Measurements from ENCODE around the gene ANKS1A.
"Not testable (repeated sequence)": the region's sequence is repeated elsewhere in the genome, so short reads cannot be mapped to it uniquely, and the experiment has no call there.

The ANKS1A gene

GRCh38 chr6:35128496-35128895, 239.4 kb downstream of the ANKS1A start:
- no peak overlapping the region for H3K27ac ChIP-seq
- H3K27me3 ChIP-seq (ENCODE audit: insufficient read depth, low read depth): no peaks in the 10 kb centered on the region
- no peak overlapping the region for H3K4me3 ChIP-seq (IDR thresholded peaks at IDR 0.05; ENCODE audit: insufficient read depth, low read depth, low read length)
- H3K9ac ChIP-seq: no peak overlapping the region
- H3K36me3 ChIP-seq (ENCODE audit: insufficient read depth): no peaks in the 10 kb centered on the region
- H3K79me2 ChIP-seq (ENCODE audit: insufficient read depth, low read depth): no peaks in the 10 kb centered on the region
- no peak overlapping the region for H3K4me2 ChIP-seq
- no peaks in the 10 kb centered on the region for H3K4me1 ChIP-seq (ENCODE audit: low read depth, poor library complexity, severe bottlenecking)
- no peak for TF ChIP-seq CTCF (conservative IDR thresholded peaks at IDR 0.05; ENCODE audit: low read depth, low read length)
- H2AFZ ChIP-seq (ENCODE audit: low read depth): no peak overlapping the region
- no peaks in the 10 kb centered on the region for H4K20me1 ChIP-seq (ENCODE audit: insufficient read depth)

GRCh38 chr6:35136185-35136584, 247.1 kb downstream of the ANKS1A start:
- H4K20me1 ChIP-seq (ENCODE audit: insufficient read depth): no peaks in the 10 kb centered on the region
- no peak overlapping the region for H3K27ac ChIP-seq
- no peak for TF ChIP-seq CTCF (conservative IDR thresholded peaks at IDR 0.05; ENCODE audit: low read depth, low read length)
- H3K27me3 ChIP-seq (ENCODE audit: insufficient read depth, low read depth): no peaks in the 10 kb centered on the region
- no peak overlapping the region for H3K4me3 ChIP-seq (IDR thresholded peaks at IDR 0.05; ENCODE audit: insufficient read depth, low read depth, low read length)
- no peaks in the 10 kb centered on the region for H3K4me1 ChIP-seq (ENCODE audit: low read depth, poor library complexity, severe bottlenecking)
- H3K4me2 ChIP-seq: no peak overlapping the region
- H3K36me3 ChIP-seq (ENCODE audit: insufficient read depth): no peaks in the 10 kb centered on the region
- no peaks in the 10 kb centered on the region for H3K79me2 ChIP-seq (ENCODE audit: insufficient read depth, low read depth)
- no peak overlapping the region for H3K9ac ChIP-seq
- H2AFZ ChIP-seq (ENCODE audit: low read depth): no peak overlapping the region

GRCh38 chr6:35138191-35138590, 249.1 kb downstream of the ANKS1A start:
- not testable (repeated sequence) for H3K27ac ChIP-seq; H3K9ac ChIP-seq; H4K20me1 ChIP-seq (ENCODE audit: insufficient read depth); H3K36me3 ChIP-seq (ENCODE audit: insufficient read depth); H3K4me2 ChIP-seq; H3K27me3 ChIP-seq (ENCODE audit: insufficient read depth, low read depth); H3K79me2 ChIP-seq (ENCODE audit: insufficient read depth, low read depth); H2AFZ ChIP-seq (ENCODE audit: low read depth); H3K4me1 ChIP-seq (ENCODE audit: low read depth, poor library complexity, severe bottlenecking); H3K4me3 ChIP-seq (IDR thresholded peaks at IDR 0.05; ENCODE audit: insufficient read depth, low read depth, low read length)

GRCh38 chr6:35139470-35139869, 250.4 kb downstream of the ANKS1A start:
- Histone ChIP-seq H3K4me3 (IDR thresholded peaks at IDR 0.05; ENCODE audit: insufficient read depth, low read depth, low read length) (no peak overlapping the region), H4K20me1 (ENCODE audit: insufficient read depth) (no peaks in the 10 kb centered on the region), H3K4me2 (no peak overlapping the region), H2AFZ (ENCODE audit: low read depth) (no peak overlapping the region), H3K27me3 (ENCODE audit: insufficient read depth, low read depth) (no peaks in the 10 kb centered on the region), H3K4me1 (ENCODE audit: low read depth, poor library complexity, severe bottlenecking) (no peaks in the 10 kb centered on the region), H3K27ac (no peak overlapping the region), H3K36me3 (ENCODE audit: insufficient read depth) (no peaks in the 10 kb centered on the region), H3K9ac (no peak overlapping the region), H3K79me2 (ENCODE audit: insufficient read depth, low read depth) (no peaks in the 10 kb centered on the region)
- TF ChIP-seq CTCF (conservative IDR thresholded peaks at IDR 0.05; ENCODE audit: low read depth, low read length): no peak

GRCh38 chr6:35139924-35140638, 251.0 kb downstream of the ANKS1A start:
- H2AFZ ChIP-seq (ENCODE audit: low read depth): no peak overlapping the region
- H3K36me3 ChIP-seq (ENCODE audit: insufficient read depth): no peaks in the 10 kb centered on the region
- H3K27me3 ChIP-seq (ENCODE audit: insufficient read depth, low read depth): no peaks in the 10 kb centered on the region
- H3K79me2 ChIP-seq (ENCODE audit: insufficient read depth, low read depth): no peaks in the 10 kb centered on the region
- no peak overlapping the region for H3K9ac ChIP-seq
- H4K20me1 ChIP-seq (ENCODE audit: insufficient read depth): no peaks in the 10 kb centered on the region
- H3K27ac ChIP-seq: no peak overlapping the region
- no peaks in the 10 kb centered on the region for H3K4me1 ChIP-seq (ENCODE audit: low read depth, poor library complexity, severe bottlenecking)
- H3K4me3 ChIP-seq (IDR thresholded peaks at IDR 0.05; ENCODE audit: insufficient read depth, low read depth, low read length): no peak overlapping the region
- TF ChIP-seq CTCF (conservative IDR thresholded peaks at IDR 0.05; ENCODE audit: low read depth, low read length): peak; percentile 90
- H3K4me2 ChIP-seq: no peak overlapping the region; the same call in 1 of the 2 replicates

All from KMS-11 (cell line).